Gastroesophageal sphincter (tissue), 4 donors: ENCODE data around the gene SEMA3C. TPM values are rescaled to one million over a fixed set of nuclear protein-coding genes. Genes with fewer than 3 reads are reported as not detected.

Source experiments
- ATAC-seq: fragments of 150-250 bp; one replicate; pipeline ENCODE4 v1.9.1; 2016; ENCODE audit warnings: mild to moderate bottlenecking, moderate library complexity
- H3K27ac ChIP-seq, 4 donors: fragments of 200-600 bp; sonication (generic) in 3 of 4; 1 replicate in 3 of 4; 2 replicates in 1 of 4; pipeline ENCODE4 v1.5.1; 2016 to 2019
- H3K27me3 ChIP-seq: fragments of 200-600 bp; sonication (generic); one replicate; pipeline ENCODE4 v1.5.1; 2019
- H3K36me3 ChIP-seq, 2 donors: fragments of 200-600 bp; sonication (generic); one replicate each; pipeline ENCODE4 v1.5.1; 2019; ENCODE audit warnings: control low read depth in 1 of 2
- H3K4me1 ChIP-seq, 3 donors: fragments of 200-600 bp; sonication (generic); 1 replicate in 2 of 3; 2 replicates in 1 of 3; pipeline ENCODE4 v1.5.1; 2016 to 2019; ENCODE audit warnings: control low read depth in 2 of 3
- H3K4me3 ChIP-seq, 2 donors: fragments of 200-600 bp; sonication (generic); one replicate each; pipeline ENCODE4 v1.5.1; 2019; ENCODE audit warnings: mild to moderate bottlenecking in 1 of 2, moderate library complexity in 1 of 2
- H3K9me3 ChIP-seq, 3 donors: fragments of 200-600 bp; sonication (generic); one replicate each; pipeline ENCODE4 v1.5.1; 2017 to 2019; ENCODE audit warnings: control low read depth in 2 of 3
- CTCF ChIP-seq, 4 experiments: fragments of 200-600 bp in 2 of 4; fragments of 450-650 bp in 2 of 4; sonication (generic) in 1 of 4; IDR thresholded peaks; one replicate each; pipeline ENCODE4 v1.5.1; 2017 to 2019; ENCODE audit warnings: antibody characterized with exemption in 4 of 4, mild to moderate bottlenecking in 2 of 4, moderate library complexity in 2 of 4
- EP300 ChIP-seq: sonication (generic); formaldehyde crosslinking; IDR thresholded peaks from one replicate; pipeline ENCODE4 v1.6.1; 2017; ENCODE audit warnings: antibody characterized with exemption, mild to moderate bottlenecking
- POLR2A ChIP-seq, 2 donors: fragments of 450-650 bp; IDR thresholded peaks; one replicate each; pipeline ENCODE4 v1.6.1; 2017; ENCODE audit warnings: antibody characterized with exemption in 2 of 2, mild to moderate bottlenecking in 2 of 2, moderate library complexity in 1 of 2
- POLR2AphosphoS5 ChIP-seq: sonication (generic); formaldehyde crosslinking; IDR thresholded peaks from one replicate; pipeline ENCODE4 v1.6.1; 2017; ENCODE audit warnings: antibody characterized with exemption
- WGBS, 2 donors: methylation state at CpG; one replicate each; pipeline ENCODE4 v1.1.5; 2018; ENCODE audit warnings: low coverage in 1 of 2; 5-methylcytosine and 5-hydroxymethylcytosine counted together
- total RNA-seq, 4 donors: library from RNA; depleted of rRNA; stranded (reverse); fragments of >200 nt; gene quantifications; one replicate each; pipeline ENCODE4 v1.1.0, GENCODE V29; 2016

Gene SEMA3C
- total RNA-seq, 4 donors from 2014 or later: 115 to 189 (median 160) TPM

GRCh38 chr7:80794631-80795573, 123.9 kb downstream of the SEMA3C start:
- 46 to 47% methylated on average over 10 of the region's 10 CpGs for WGBS, 2 donors
- Histone ChIP-seq H3K4me3 (no peak overlapping the region), H3K9me3 (no peaks in the 10 kb centered on the region), H3K27me3 (no peaks in the 10 kb centered on the region), H3K36me3 (peaks cover 0 to 17% of the 10 kb centered on the region in 2 donors), H3K27ac (peak overlapping the region; percentile 19 to 80 (median 35)), H3K4me1 (peaks cover 4 to 56% (median 17%) of the 10 kb centered on the region in 3 donors)
- ATAC-seq: peak; percentile 41
- TF ChIP-seq POLR2A (IDR thresholded peaks at IDR 0.05) (no peak), EP300 (no peak), POLR2AphosphoS5 (no peak), CTCF (IDR thresholded peaks at IDR 0.05) (no peak)

- peaks cover 0 to 5% of the 10 kb centered on the region in 2 donors for H3K36me3 ChIP-seq
- peak; percentile 42 for ATAC-seq
- peaks cover 4 to 58% (median 18%) of the 10 kb centered on the region in 3 donors for H3K4me1 ChIP-seq
- H3K4me3 ChIP-seq: no peak overlapping the region
- WGBS, 2 donors: 11 to 27% methylated on average over 3 of the region's 3 CpGs
- no peaks in the 10 kb centered on the region for H3K27me3 ChIP-seq
- peak overlapping the region; percentile 55 to 93 (median 78) for H3K27ac ChIP-seq
- H3K9me3 ChIP-seq: no peaks in the 10 kb centered on the region
- no peak for TF ChIP-seq POLR2AphosphoS5
- TF ChIP-seq POLR2A (IDR thresholded peaks at IDR 0.05): no peak
- no peak for TF ChIP-seq EP300
Measured at GRCh38 chr7:80791509-80791929, 127.3 kb downstream of the SEMA3C start.

GRCh38 chr7:80790877-80791276, 128.0 kb downstream of the SEMA3C start:
- peak; percentile 71 for ATAC-seq
- Histone ChIP-seq H3K36me3 (no peaks in the 10 kb centered on the region), H3K27me3 (no peaks in the 10 kb centered on the region), H3K4me3 (no peak overlapping the region), H3K27ac (peak overlapping the region; percentile 55 to 93 (median 78)), H3K4me1 (peaks cover 4 to 63% (median 18%) of the 10 kb centered on the region in 3 donors), H3K9me3 (no peaks in the 10 kb centered on the region)
- WGBS, 2 donors: 18 to 26% methylated on average over 4 of the region's 4 CpGs
- TF ChIP-seq CTCF (IDR thresholded peaks at IDR 0.05) (no peak), POLR2A (IDR thresholded peaks at IDR 0.05) (no peak), EP300 (no peak), POLR2AphosphoS5 (no peak)

GRCh38 chr7:80787721-80788120, 131.1 kb downstream of the SEMA3C start:
- peak overlapping the region in 1 of 4 donors; percentile 73 for H3K27ac ChIP-seq
- H3K4me1 ChIP-seq: peaks cover 8 to 66% (median 21%) of the 10 kb centered on the region in 3 donors
- whole genome bisulfite sequencing, 2 donors: 33 to 57% methylated on average over 1 of the region's 1 CpG
- H3K4me3 ChIP-seq: no peak overlapping the region
- TF ChIP-seq POLR2AphosphoS5: no peak
- ATAC-seq: no peak
- H3K36me3 ChIP-seq: no peaks in the 10 kb centered on the region
- no peaks in the 10 kb centered on the region for H3K27me3 ChIP-seq
- no peaks in the 10 kb centered on the region for H3K9me3 ChIP-seq

GRCh38 chr7:80785961-80786536, 132.8 kb downstream of the SEMA3C start:
- peak overlapping the region; percentile 15 to 73 (median 34) for H3K27ac ChIP-seq
- peaks cover 20 to 67% (median 26%) of the 10 kb centered on the region in 3 donors for H3K4me1 ChIP-seq
- no peak for ATAC-seq
- no peaks in the 10 kb centered on the region for H3K36me3 ChIP-seq
- no peaks in the 10 kb centered on the region for H3K9me3 ChIP-seq
- no peak overlapping the region for H3K4me3 ChIP-seq
- TF ChIP-seq POLR2A (IDR thresholded peaks at IDR 0.05) (no peak), POLR2AphosphoS5 (no peak), EP300 (no peak), CTCF (IDR thresholded peaks at IDR 0.05) (no peak)
- H3K27me3 ChIP-seq: no peaks in the 10 kb centered on the region
- 93 to 94% methylated on average over 3 of the region's 3 CpGs for WGBS, 2 donors
